CD14-positive monocyte (primary cell): Measurements from ENCODE around the gene MSI2. TPM values are rescaled to one million over a fixed set of nuclear protein-coding genes. Genes with fewer than 3 reads are reported as not detected.

Experiments
- DNase-seq, 3 donors: peaks; one replicate each; pipeline ENCODE4 v3.0.0-alpha.2; 2011 to 2022
- H2AFZ ChIP-seq: 2 replicates; pipeline ENCODE4 v1.6.0; 2012; ENCODE audit warnings: mild to moderate bottlenecking, low read depth, low read length, inconsistent platforms; ENCODE audit not compliant: insufficient read depth, poor library complexity, severe bottlenecking
- H3K27ac ChIP-seq, 2 donors: 1 replicate in 1 of 2; 2 replicates in 1 of 2; pipeline ENCODE4 v1.5.1; 2012 to 2013; ENCODE audit warnings: low read length in 2 of 2, control low read depth in 1 of 2, inconsistent platforms in 1 of 2, low read depth in 1 of 2, mild to moderate bottlenecking in 1 of 2
- H3K27me3 ChIP-seq, 2 donors: one replicate each; pipeline versions ENCODE4 v1.6.0 to v1.6.1; 2011 to 2013; ENCODE audit warnings: low read length in 2 of 2; ENCODE audit not compliant: control insufficient read depth in 2 of 2, insufficient read depth in 2 of 2
- H3K36me3 ChIP-seq, 2 donors: replicated peaks in 1 of 2; 1 replicate in 1 of 2; 2 replicates in 1 of 2; pipeline versions ENCODE4 v1.5.1 to v1.6.1; 2012 to 2013; ENCODE audit warnings: low read length in 2 of 2, control low read depth in 1 of 2, inconsistent platforms in 1 of 2, mild to moderate bottlenecking in 1 of 2; ENCODE audit not compliant: insufficient read depth in 2 of 2, control insufficient read depth in 1 of 2
- H3K4me1 ChIP-seq, 2 donors: 1 replicate in 1 of 2; 2 replicates in 1 of 2; pipeline versions ENCODE4 v1.5.1 to v1.6.1; 2012 to 2013; ENCODE audit warnings: low read length in 2 of 2, control low read depth in 1 of 2, inconsistent platforms in 1 of 2, mild to moderate bottlenecking in 1 of 2, moderate library complexity in 1 of 2; ENCODE audit not compliant: insufficient read depth in 2 of 2, control insufficient read depth in 1 of 2
- H3K4me2 ChIP-seq: replicated peaks from 2 replicates; pipeline ENCODE3; 2012; ENCODE audit warnings: low read length, moderate library complexity, mild to moderate bottlenecking; ENCODE audit not compliant: poor library complexity, severe bottlenecking; ENCODE audit errors: extremely low read depth
- H3K4me3 ChIP-seq, 3 experiments: fragments of 200-600 bp in 1 of 3; sonication (generic) in 1 of 3; replicated peaks in 1 of 3; 1 replicate in 2 of 3; 2 replicates in 1 of 3; pipeline ENCODE4 v1.5.1; 2011 to 2013; ENCODE audit warnings: low read length in 3 of 3, mild to moderate bottlenecking in 3 of 3, control low read depth in 2 of 3, low read depth in 2 of 3, inconsistent platforms in 1 of 3, moderate library complexity in 1 of 3
- H3K79me2 ChIP-seq: 2 replicates; pipeline ENCODE4 v1.6.0; 2012; ENCODE audit warnings: mild to moderate bottlenecking, control low read depth, inconsistent platforms, low read length, moderate library complexity; ENCODE audit not compliant: insufficient read depth
- H3K9ac ChIP-seq: 2 replicates; pipeline ENCODE4 v1.6.0; 2017; ENCODE audit warnings: low read length, mild to moderate bottlenecking; ENCODE audit not compliant: insufficient read depth, poor library complexity, severe bottlenecking
- H3K9me3 ChIP-seq, 2 donors: replicated peaks in 1 of 2; 1 replicate in 1 of 2; 2 replicates in 1 of 2; pipeline versions ENCODE4 v1.5.1 to v1.6.1; 2012 to 2013; ENCODE audit warnings: low read length in 2 of 2, control low read depth in 1 of 2; ENCODE audit not compliant: control insufficient read depth in 1 of 2, insufficient read depth in 1 of 2
- H4K20me1 ChIP-seq: 2 replicates; pipeline ENCODE4 v1.6.0; 2012; ENCODE audit warnings: mild to moderate bottlenecking, low read length, control low read depth, moderate library complexity; ENCODE audit not compliant: insufficient read depth
- H3K27ac Mint-ChIP-seq, 7 donors: one replicate each; pipeline ENCODE4 v1.8.0; 2020; ENCODE audit warnings: mild to moderate bottlenecking in 7 of 7, mixed read lengths in 7 of 7, moderate library complexity in 6 of 7, inconsistent platforms in 2 of 7
- H3K27me3 Mint-ChIP-seq, 3 donors: one replicate each; pipeline ENCODE4 v1.8.0; 2021 to 2022; ENCODE audit warnings: low read depth in 3 of 3, mild to moderate bottlenecking in 3 of 3, mixed read lengths in 3 of 3, moderate library complexity in 3 of 3, inconsistent platforms in 1 of 3
- H3K36me3 Mint-ChIP-seq, 2 donors: one replicate each; pipeline ENCODE4 v1.8.0; 2020; ENCODE audit warnings: mixed read lengths in 2 of 2, inconsistent platforms in 1 of 2, mild to moderate bottlenecking in 1 of 2
- H3K4me1 Mint-ChIP-seq: one replicate; pipeline ENCODE4 v1.8.0; 2020; ENCODE audit warnings: mild to moderate bottlenecking, mixed read lengths
- H3K4me3 Mint-ChIP-seq, 2 donors: one replicate each; pipeline ENCODE4 v1.8.0; 2020; ENCODE audit warnings: mild to moderate bottlenecking in 2 of 2, mixed read lengths in 2 of 2, moderate library complexity in 1 of 2
- H3K9me3 Mint-ChIP-seq, 7 donors: one replicate each; pipeline ENCODE4 v1.8.0; 2020 to 2022; ENCODE audit warnings: mixed read lengths in 7 of 7, mild to moderate bottlenecking in 6 of 7, moderate library complexity in 6 of 7, inconsistent platforms in 2 of 7
- WGBS: methylation state at CpG from one replicate; pipeline ENCODE4 v1.1.5; 2013; ENCODE audit warnings: missing lambda C conversion rate; ENCODE audit not compliant: insufficient coverage; 5-methylcytosine and 5-hydroxymethylcytosine counted together
- intact Hi-C, 2 donors: fragments of 100-400 bp; cut with micrococcal nuclease; formaldehyde crosslinking; loops; one replicate each; pipeline versions ENCODE4 v1.15.0 to v1.15.1; 2023
- polyA plus RNA-seq, 3 donors: library from polyadenylated mRNA; depleted of rRNA in 1 of 3; unstranded in 2 of 3; stranded (reverse) in 1 of 3; fragments of 300-500 nt in 2 of 3; fragments of >200 nt in 1 of 3; fragmentation: Illumina TruSeq in 2 of 3; gene quantifications; 1 replicate in 2 of 3; 2 replicates in 1 of 3; pipeline ENCODE4 v1.2.3, GENCODE V29; 2012 to 2021
- TF ChIP-seq, protein P1 (sequence below): fragments of 200-600 bp; IDR thresholded peaks from one replicate; pipeline ENCODE4 v1.8.0; 2022; ENCODE audit warnings: antibody characterized with exemption, mild to moderate bottlenecking

The MSI2 gene
- polyA plus RNA-seq, 3 donors = 0.20 to 6.6 (median 0.37) TPM

DNA sequence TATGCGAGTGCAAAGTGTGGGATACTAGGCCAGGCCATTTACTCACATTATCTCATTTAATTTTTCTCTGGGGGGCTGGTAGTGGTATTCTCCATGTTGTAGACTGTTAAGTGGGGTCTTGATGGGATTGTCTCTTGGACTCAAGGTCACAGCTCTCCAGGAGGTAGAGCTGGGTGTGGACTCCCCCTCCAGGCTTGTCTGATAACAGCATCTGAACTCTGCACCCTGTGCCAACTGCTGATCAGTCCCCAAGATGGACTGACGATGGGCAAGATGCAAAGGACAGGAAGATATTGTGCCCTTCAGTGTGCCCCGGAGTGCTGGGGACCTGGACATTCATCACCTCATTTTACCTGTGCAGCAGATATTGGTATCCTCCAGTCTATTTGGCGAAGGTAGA lies 147.8 kb downstream of the MSI2 start:
- H3K36me3 Mint-ChIP-seq = peaks cover 16 to 23% of the 10 kb centered on the region in 2 donors
- Histone ChIP-seq H3K27me3 (no peaks in the 10 kb centered on the region), H3K4me3 (no peak overlapping the region), H3K9ac (no peak overlapping the region), H3K4me1 (peaks cover 19 to 23% of the 10 kb centered on the region in 2 donors), H4K20me1 (no peaks in the 10 kb centered on the region), H3K9me3 (no peaks in the 10 kb centered on the region), H3K36me3 (peaks cover 0 to 11% of the 10 kb centered on the region in 2 donors), H3K79me2 (no peaks in the 10 kb centered on the region), H3K4me2 (no peak overlapping the region), H3K27ac (no peak overlapping the region), H2AFZ (no peak overlapping the region)
- intact Hi-C loops = no loop called here
- no peak overlapping the region for H3K27ac Mint-ChIP-seq
- WGBS = 87% methylated on average over 3 of the region's 4 CpGs
- no peak for DNase-seq
- no peaks in the 10 kb centered on the region for H3K9me3 Mint-ChIP-seq
- no peaks in the 10 kb centered on the region for H3K27me3 Mint-ChIP-seq
- TF ChIP-seq, protein P1, sequence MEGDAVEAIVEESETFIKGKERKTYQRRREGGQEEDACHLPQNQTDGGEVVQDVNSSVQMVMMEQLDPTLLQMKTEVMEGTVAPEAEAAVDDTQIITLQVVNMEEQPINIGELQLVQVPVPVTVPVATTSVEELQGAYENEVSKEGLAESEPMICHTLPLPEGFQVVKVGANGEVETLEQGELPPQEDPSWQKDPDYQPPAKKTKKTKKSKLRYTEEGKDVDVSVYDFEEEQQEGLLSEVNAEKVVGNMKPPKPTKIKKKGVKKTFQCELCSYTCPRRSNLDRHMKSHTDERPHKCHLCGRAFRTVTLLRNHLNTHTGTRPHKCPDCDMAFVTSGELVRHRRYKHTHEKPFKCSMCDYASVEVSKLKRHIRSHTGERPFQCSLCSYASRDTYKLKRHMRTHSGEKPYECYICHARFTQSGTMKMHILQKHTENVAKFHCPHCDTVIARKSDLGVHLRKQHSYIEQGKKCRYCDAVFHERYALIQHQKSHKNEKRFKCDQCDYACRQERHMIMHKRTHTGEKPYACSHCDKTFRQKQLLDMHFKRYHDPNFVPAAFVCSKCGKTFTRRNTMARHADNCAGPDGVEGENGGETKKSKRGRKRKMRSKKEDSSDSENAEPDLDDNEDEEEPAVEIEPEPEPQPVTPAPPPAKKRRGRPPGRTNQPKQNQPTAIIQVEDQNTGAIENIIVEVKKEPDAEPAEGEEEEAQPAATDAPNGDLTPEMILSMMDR = no peak
- H3K4me3 Mint-ChIP-seq = no peak overlapping the region
- peaks cover 35% of the 10 kb centered on the region for H3K4me1 Mint-ChIP-seq

DNA sequence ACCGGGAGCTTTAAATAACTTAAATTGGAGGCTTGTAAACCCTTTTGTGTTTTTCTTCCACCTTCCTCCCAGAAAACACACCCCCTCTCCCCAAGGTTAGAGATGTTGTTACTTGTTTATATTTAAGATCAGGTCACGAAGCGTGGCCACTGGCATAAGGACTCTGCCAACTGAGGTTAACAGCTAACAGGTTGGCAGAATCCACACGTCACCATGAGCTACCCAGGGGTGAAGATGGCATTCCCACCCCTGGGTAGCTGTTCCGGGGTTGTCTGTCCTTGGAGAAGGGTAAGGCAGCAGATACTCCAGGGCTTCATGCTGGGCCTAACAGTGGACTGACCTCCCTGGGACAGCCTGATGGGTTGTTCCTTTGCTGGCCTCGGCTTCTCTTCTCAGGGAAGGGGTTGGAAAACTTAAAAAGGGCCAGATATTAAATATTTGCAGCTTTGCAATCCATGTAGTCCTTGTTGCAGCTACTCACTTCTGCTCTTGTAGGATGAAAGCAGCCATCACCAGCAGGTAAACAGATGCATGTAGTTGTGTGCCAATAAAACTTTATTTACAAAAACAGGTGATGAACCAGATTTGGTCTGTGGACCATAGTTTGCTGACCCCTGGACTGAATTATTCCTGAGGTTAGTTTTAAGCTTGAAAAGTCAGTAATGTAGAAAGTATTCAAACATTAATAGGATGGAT lies 148.6 kb downstream of the MSI2 start:
- H3K9me3 ChIP-seq = no peaks in the 10 kb centered on the region
- WGBS = 92% methylated on average over 2 of the region's 6 CpGs
- no peaks in the 10 kb centered on the region for H3K9me3 Mint-ChIP-seq
- intact Hi-C loops = no loop called here
- H4K20me1 ChIP-seq = no peaks in the 10 kb centered on the region
- H3K4me1 ChIP-seq = peaks cover 19 to 23% of the 10 kb centered on the region in 2 donors
- H3K36me3 ChIP-seq = peaks cover 0 to 11% of the 10 kb centered on the region in 2 donors
- H3K9ac ChIP-seq = no peak overlapping the region
- H3K36me3 Mint-ChIP-seq = peaks cover 16 to 23% of the 10 kb centered on the region in 2 donors
- H3K27ac Mint-ChIP-seq = no peak overlapping the region
- no peaks in the 10 kb centered on the region for H3K27me3 Mint-ChIP-seq
- no peak overlapping the region for H3K4me3 ChIP-seq
- no peaks in the 10 kb centered on the region for H3K27me3 ChIP-seq
- TF ChIP-seq, protein P1 = no peak
- H3K79me2 ChIP-seq = no peaks in the 10 kb centered on the region
- H2AFZ ChIP-seq = no peak overlapping the region
- H3K4me1 Mint-ChIP-seq = peaks cover 35% of the 10 kb centered on the region
- H3K4me3 Mint-ChIP-seq = no peak overlapping the region
- DNase-seq = no peak
- no peak overlapping the region for H3K27ac ChIP-seq
- H3K4me2 ChIP-seq = no peak overlapping the region
